Daoy (cell line): ENCODE results near the gene C8A. TPM values are rescaled to one million over a fixed set of nuclear protein-coding genes. Genes with fewer than 3 reads are reported as not detected.

Experiments used
- DNase-seq: peaks from one replicate; pipeline ENCODE4 v3.0.0-alpha.2; 2015; ENCODE audit warnings: low read depth
- total RNA-seq: library from RNA; depleted of rRNA; stranded (reverse); fragments of >200 nt; shearing (Covaris generic); gene quantifications from 2 replicates; pipeline ENCODE4 v1.2.3, GENCODE V29; 2014; rRNA removed

C8A gene
- total RNA-seq, 1 experiment from 2014 or later: not detected

- DNase-seq: no peak
Observed at GRCh38 chr1:56966698-56966999, 112.1 kb downstream of the C8A start.

DNA sequence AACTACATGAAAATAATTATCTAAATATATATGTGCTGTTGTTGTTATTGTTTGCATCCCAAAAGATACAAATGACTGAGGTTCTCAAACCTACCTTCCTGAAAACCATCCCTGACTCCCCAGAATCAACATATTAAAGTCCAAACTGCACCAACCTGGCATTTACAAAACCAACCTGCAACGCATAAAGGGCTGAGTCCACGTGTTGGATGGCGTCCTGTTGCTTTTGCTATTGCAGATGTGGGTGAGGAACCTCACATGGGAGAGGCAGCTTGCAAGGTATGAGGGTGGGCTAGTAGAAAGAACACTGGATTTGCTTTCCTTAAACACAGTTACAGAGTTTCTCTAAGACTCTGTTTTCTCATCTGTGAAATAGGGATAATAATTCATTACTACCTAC is 112.8 kb downstream of the C8A start:
- no peak for DNase-seq

Other genes starting within 250 kb of the C8A start
- 6.2 and 7.5 TPM in 2 replicates for gene PRKAA2, start 209.5 kb upstream of the C8A start, total RNA-seq
- gene FYB2, start 35.4 kb upstream of the C8A start, total RNA-seq: not detected in 2 replicates
- not detected in 2 replicates for gene C8B, start 111.2 kb downstream of the C8A start, total RNA-seq